Right lobe of liver (tissue), 6 donors: ENCODE measurements around the gene UBTD2. TPM values are rescaled to one million over a fixed set of nuclear protein-coding genes. Genes with fewer than 3 reads are reported as not detected.

Source experiments
- ATAC-seq, 4 donors: fragments of 200-7000 bp; cut with Tn5 transposase; one replicate each; pipeline ENCODE4 v1.9.1; 2020; ENCODE audit warnings: mild to moderate bottlenecking in 4 of 4, moderate library complexity in 4 of 4
- DNase-seq, 3 donors: peaks; one replicate each; pipeline ENCODE4 v3.0.0-alpha.2; 2020
- H3K27ac ChIP-seq, 3 donors: fragments of 200-600 bp; one replicate each; pipeline ENCODE4 v1.8.0; 2022
- H3K27me3 ChIP-seq, 2 donors: fragments of 200-600 bp; one replicate each; pipeline ENCODE4 v1.8.0; 2022
- H3K36me3 ChIP-seq, 4 donors: fragments of 200-600 bp; sonication (generic) in 1 of 4; one replicate each; pipeline versions ENCODE4 v1.5.1 to v1.8.0; 2017 to 2022; ENCODE audit warnings: control low read depth in 1 of 4
- H3K4me1 ChIP-seq, 4 donors: fragments of 200-600 bp; sonication (generic) in 1 of 4; one replicate each; pipeline versions ENCODE4 v1.5.1 to v1.8.0; 2017 to 2022; ENCODE audit warnings: control low read depth in 1 of 4
- H3K4me3 ChIP-seq, 3 donors: fragments of 200-600 bp; one replicate each; pipeline ENCODE4 v1.8.0; 2022
- H3K9me3 ChIP-seq, 4 donors: fragments of 200-600 bp; sonication (generic) in 1 of 4; one replicate each; pipeline versions ENCODE4 v1.5.1 to v1.8.0; 2017 to 2022; ENCODE audit warnings: control low read depth in 1 of 4
- POLR2A ChIP-seq: fragments of 450-650 bp; IDR thresholded peaks from one replicate; pipeline ENCODE4 v1.6.1; 2017; ENCODE audit warnings: antibody characterized with exemption, mild to moderate bottlenecking
- WGBS: methylation state at CpG from one replicate; pipeline ENCODE4 v1.1.6; 2018; ENCODE audit warnings: low coverage, low lambda C conversion rate; ENCODE audit not compliant: insufficient coverage; ENCODE audit errors: missing lambda C conversion rate; 5-methylcytosine and 5-hydroxymethylcytosine counted together
- intact Hi-C, 2 donors: fragments of 100-400 bp; cut with DNase I; formaldehyde crosslinking; loops; one replicate each; pipeline versions ENCODE4 v1.11.2 to v1.14.1; 2022
- total RNA-seq, 6 experiments: library from RNA; depleted of rRNA in 2 of 6; stranded (reverse); fragments of >200 nt in 2 of 6; fragmentation: NEBNext Ultra II Directional in 3 of 6; extraction: Animal tissue kit (Norgen Biotek cat#: 25700) in 3 of 6; gene quantifications; one replicate each; pipeline versions ENCODE4 v1.1.0 to v1.2.4, GENCODE V29; 2016 to 2023
- TF ChIP-seq, protein P1 (sequence below), 4 donors: fragments of 200-600 bp in 3 of 4; fragments of 450-650 bp in 1 of 4; IDR thresholded peaks; one replicate each; pipeline versions ENCODE4 v1.5.1 to v1.8.0; 2016 to 2022; ENCODE audit warnings: antibody characterized with exemption in 4 of 4, mild to moderate bottlenecking in 2 of 4
- donor health status: DM: no; HTN: yes; CAD: no.
- donor health status: DM: no; HTN: no; CAD: no.
- donor health status: DM: no; HTN: no; CAD: no.
- donor health status: DM: no; HTN: yes; CAD: no.
- donor health status: DM: no; HTN: yes; CAD: no.

The UBTD2 gene
- total RNA-seq, 6 experiments from 2014 or later: 6.7 to 11.7 (median 9.2) TPM

DNA sequence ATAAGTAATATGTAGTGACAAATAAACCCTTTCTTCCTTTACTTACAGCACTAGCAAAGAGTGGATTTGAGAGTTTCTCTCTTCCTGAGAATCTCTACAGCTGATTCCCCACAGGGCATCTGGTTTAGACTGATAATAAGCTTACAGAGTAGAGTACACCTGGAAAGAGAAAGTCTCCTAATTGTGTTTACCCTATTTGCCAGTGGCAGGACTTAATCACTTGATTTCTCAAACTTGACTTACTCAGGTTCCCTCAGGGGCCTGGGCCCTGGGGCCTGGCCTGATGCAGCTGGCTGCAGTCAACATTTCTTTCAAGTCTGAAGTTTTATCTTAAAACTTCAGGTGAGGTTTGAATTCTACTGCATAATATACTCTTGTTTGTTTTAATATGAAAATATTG, 38.0 kb upstream of the UBTD2 start:
- TF ChIP-seq, protein P1, sequence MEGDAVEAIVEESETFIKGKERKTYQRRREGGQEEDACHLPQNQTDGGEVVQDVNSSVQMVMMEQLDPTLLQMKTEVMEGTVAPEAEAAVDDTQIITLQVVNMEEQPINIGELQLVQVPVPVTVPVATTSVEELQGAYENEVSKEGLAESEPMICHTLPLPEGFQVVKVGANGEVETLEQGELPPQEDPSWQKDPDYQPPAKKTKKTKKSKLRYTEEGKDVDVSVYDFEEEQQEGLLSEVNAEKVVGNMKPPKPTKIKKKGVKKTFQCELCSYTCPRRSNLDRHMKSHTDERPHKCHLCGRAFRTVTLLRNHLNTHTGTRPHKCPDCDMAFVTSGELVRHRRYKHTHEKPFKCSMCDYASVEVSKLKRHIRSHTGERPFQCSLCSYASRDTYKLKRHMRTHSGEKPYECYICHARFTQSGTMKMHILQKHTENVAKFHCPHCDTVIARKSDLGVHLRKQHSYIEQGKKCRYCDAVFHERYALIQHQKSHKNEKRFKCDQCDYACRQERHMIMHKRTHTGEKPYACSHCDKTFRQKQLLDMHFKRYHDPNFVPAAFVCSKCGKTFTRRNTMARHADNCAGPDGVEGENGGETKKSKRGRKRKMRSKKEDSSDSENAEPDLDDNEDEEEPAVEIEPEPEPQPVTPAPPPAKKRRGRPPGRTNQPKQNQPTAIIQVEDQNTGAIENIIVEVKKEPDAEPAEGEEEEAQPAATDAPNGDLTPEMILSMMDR (IDR thresholded peaks at IDR 0.05): no peak
- no peak for TF ChIP-seq POLR2A
- ATAC-seq: no peak

DNA sequence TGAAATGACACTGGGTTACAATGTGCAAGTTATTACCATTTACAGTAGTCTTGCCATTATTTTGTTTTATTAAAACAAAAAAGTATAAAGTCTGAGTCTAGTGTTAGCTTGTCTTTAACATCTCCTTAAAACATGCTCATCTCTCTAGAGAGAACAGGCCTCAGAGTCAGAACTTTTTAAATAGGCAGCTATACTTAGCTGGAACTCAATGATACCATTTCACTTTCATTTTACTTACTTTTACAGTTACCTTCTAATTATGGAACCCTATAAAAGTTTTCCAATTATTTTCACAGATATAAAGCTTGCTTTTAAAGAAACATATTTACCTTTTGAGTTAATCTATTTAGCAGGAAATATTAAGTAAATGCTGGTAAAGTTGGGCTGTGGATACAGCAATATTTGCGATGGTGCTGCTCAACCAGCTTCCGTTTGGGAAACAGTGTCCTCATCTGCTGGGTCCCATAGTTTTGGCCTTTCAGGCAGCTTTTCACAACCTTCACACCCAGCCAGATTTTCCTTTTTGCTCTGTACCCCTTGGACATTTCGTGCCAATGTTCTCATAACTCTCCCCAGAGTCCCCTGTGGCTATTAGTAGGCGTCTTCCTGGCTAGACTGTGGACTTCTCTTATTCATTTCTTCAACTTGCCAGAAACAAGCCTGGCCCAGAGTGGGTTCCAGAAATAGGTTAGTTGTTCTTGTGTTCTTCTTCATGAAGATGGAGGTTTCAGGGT, 36.3 kb upstream of the UBTD2 start:
- H3K9me3 ChIP-seq: no peaks in the 10 kb centered on the region
- no peaks in the 10 kb centered on the region for H3K36me3 ChIP-seq
- intact Hi-C loops: no loop called here
- no peak overlapping the region for H3K4me3 ChIP-seq
- TF ChIP-seq, protein P1 (IDR thresholded peaks at IDR 0.05): no peak
- TF ChIP-seq POLR2A: no peak
- no peaks in the 10 kb centered on the region for H3K4me1 ChIP-seq
- no peak overlapping the region for H3K27ac ChIP-seq
- ATAC-seq: no peak
- no peak for DNase-seq
- WGBS: 92% methylated on average over 4 of the region's 4 CpGs
- no peaks in the 10 kb centered on the region for H3K27me3 ChIP-seq

More for the DNA sequence above, 38.0 kb upstream of the UBTD2 start:
- Histone ChIP-seq H3K4me1 (no peaks in the 10 kb centered on the region), H3K27ac (no peak overlapping the region), H3K27me3 (no peaks in the 10 kb centered on the region), H3K4me3 (no peak overlapping the region), H3K36me3 (no peaks in the 10 kb centered on the region), H3K9me3 (no peaks in the 10 kb centered on the region)
- intact Hi-C loops: no loop called here
- no peak for DNase-seq

DNA sequence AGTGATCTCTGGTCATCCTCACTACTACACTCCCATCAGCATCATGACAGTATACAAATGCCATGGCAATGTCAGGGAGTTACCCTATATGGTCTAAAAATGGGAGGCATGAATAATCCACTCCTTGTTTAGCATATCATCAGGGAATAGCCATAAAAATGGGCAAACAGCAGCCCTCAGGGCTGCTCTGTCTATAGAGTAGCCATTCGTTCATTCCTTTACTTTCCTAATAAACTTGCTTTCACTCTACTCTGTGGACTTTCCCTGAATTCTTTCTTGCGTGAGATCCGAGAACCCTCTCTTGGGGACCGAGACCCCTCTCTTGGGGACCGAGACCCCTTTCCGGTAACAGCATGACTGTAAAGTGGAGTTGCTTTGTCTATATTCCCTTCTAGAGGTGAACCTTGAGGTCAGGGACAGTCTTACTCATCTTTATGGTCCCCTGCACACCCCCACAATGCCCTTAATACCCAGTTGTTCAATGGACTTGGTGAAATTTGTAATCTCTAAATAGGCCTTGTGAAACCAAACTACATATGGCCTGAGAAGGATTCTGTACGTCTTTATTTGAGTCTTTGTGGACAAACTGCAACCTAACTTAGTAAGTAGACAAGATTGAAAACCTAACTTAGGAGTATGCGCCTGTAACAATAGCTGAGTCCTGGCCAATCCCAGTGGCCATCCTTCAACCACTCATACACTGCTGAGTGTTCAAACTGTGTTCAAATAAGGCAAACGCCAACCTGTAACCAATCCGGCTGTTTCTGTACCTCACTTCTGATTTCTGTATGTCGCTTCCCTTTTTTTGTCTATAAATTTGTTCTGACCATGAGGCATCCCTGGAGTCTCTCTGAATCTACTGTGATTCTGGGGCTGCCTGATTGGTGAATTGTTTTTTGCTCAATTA, 32.3 kb upstream of the UBTD2 start:
- TF ChIP-seq, protein P1 (IDR thresholded peaks at IDR 0.05): no peak
- no peak for TF ChIP-seq POLR2A
- Histone ChIP-seq H3K27ac (no peak overlapping the region), H3K9me3 (no peaks in the 10 kb centered on the region), H3K4me3 (no peak overlapping the region), H3K4me1 (no peaks in the 10 kb centered on the region), H3K36me3 (no peaks in the 10 kb centered on the region), H3K27me3 (no peaks in the 10 kb centered on the region)
- DNase-seq (peak in 1 of 3 donors; percentile 16), ATAC-seq (no peak)
- WGBS: 85% methylated on average over 7 of the region's 11 CpGs
- intact Hi-C loops: no loop called here

DNA sequence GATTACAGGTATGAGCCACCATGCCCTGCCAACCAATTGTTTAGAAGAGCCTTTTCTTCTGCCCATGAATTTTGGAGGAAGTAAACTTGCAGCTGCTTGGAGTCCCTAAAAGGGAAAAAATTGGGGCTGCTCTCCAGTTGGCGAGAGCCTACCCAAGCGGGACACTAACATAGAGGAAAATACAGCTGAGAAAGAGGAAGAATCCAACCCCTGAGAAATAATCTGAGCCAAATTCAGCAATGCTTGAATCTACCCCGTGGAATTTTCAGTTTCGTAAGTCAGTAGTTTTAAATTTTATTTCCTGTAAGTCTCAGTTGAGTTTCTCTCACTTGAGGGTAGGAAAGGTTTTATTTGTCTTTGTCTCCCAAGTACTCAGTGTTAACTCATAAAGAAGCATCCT, 30.4 kb upstream of the UBTD2 start:
- H3K36me3 ChIP-seq: no peaks in the 10 kb centered on the region
- WGBS: 86% methylated on average over 2 of the region's 4 CpGs
- no peak overlapping the region for H3K4me3 ChIP-seq
- no peak overlapping the region for H3K27ac ChIP-seq
- no peaks in the 10 kb centered on the region for H3K27me3 ChIP-seq
- ATAC-seq (no peak), DNase-seq (peak in 1 of 3 donors; percentile 8)
- H3K4me1 ChIP-seq: no peaks in the 10 kb centered on the region
- no peak for TF ChIP-seq POLR2A
- TF ChIP-seq, protein P1 (IDR thresholded peaks at IDR 0.05): no peak
- intact Hi-C loops: no loop called here
- no peaks in the 10 kb centered on the region for H3K9me3 ChIP-seq
